ENCODE measurements around the gene NEIL3. TPM values are rescaled to one million over a fixed set of nuclear protein-coding genes. Genes with fewer than 3 reads are reported as not detected.
A peak's percentile ranks its signal among the peaks of the same experiment; 100 is the strongest.

NEIL3 gene
- total RNA-seq: 10 to 100 TPM; 26.4 to 29.2 TPM

DNA sequence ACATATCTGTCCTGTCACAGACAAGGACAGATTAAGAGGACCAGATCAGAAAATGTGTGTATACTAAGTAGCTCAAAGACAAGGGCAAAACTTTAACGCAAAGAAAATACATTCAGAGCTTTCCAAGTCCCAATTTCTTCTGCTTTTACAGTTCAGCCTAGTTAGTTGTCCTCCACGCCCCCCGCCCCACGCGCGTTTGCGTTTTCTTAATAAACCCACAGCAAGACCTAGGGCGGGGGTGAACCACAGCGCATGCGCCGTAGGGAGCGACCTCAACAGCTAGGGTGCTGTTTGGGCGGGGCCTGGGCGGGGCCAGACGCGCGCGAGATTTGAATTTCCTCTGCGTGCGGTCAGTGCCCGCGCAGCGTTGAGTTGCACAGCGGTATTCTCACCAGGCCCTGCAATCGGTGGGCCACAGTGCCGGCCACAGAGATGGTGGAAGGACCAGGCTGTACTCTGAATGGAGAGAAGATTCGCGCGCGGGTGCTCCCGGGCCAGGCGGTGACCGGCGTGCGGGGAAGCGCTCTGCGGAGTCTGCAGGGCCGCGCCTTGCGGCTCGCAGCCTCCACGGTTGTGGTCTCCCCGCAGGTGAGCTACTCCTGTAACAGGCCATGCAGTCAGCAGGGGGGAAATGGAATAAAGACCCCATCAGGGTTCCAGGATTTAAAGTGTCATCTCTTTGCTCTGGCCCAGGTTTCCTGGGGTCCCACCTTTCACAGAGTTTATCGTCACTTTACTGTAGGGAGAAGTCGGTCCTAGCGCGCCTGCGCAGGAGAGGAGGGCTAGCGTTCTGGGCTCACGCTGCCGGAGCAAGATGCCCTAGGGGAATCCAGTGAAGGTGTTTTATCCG, at the start of gene NEIL3:
Gene NEIL3, plus strand, starts transcription at position 353 of the 850 bp plus-strand sequence. Its CDS starts 80 bp downstream, at position 433.
- Mint-ChIP-seq H3K4me1 (ENCODE audit: low read depth) (peaks cover 52% of the 10 kb centered on the region), H3K27ac (peak within 1 kb of the TSS; percentile 90), H3K9me3 (no peaks in the 10 kb centered on the region), H3K4me3 (peak within 1 kb of the TSS; percentile 95 to 98), H3K27me3 (ENCODE audit: low read depth) (no peaks in the 10 kb centered on the region), H3K36me3 (ENCODE audit: insufficient read depth in 2 of 2) (peaks cover 2% of the 10 kb centered on the region in 2 donors)
- DNase-seq (peak; percentile 91), ATAC-seq (replicated peaks in 1 of 2) (peak; percentile 84 to 86)

GRCh38 chr4:177263818-177264217, 45.9 kb upstream of the NEIL3 start:
- H3K4me3 Mint-ChIP-seq: no peak overlapping the region
- H3K9me3 Mint-ChIP-seq: no peaks in the 10 kb centered on the region
- no peak overlapping the region for H3K27ac Mint-ChIP-seq
- no peak for DNase-seq
- no peak for ATAC-seq (replicated peaks in 1 of 2)
- H3K27me3 Mint-ChIP-seq (ENCODE audit: low read depth): peaks cover 9% of the 10 kb centered on the region
- no peaks in the 10 kb centered on the region for H3K4me1 Mint-ChIP-seq (ENCODE audit: low read depth)
- no peaks in the 10 kb centered on the region for H3K36me3 Mint-ChIP-seq (ENCODE audit: insufficient read depth in 2 of 2)

DNA sequence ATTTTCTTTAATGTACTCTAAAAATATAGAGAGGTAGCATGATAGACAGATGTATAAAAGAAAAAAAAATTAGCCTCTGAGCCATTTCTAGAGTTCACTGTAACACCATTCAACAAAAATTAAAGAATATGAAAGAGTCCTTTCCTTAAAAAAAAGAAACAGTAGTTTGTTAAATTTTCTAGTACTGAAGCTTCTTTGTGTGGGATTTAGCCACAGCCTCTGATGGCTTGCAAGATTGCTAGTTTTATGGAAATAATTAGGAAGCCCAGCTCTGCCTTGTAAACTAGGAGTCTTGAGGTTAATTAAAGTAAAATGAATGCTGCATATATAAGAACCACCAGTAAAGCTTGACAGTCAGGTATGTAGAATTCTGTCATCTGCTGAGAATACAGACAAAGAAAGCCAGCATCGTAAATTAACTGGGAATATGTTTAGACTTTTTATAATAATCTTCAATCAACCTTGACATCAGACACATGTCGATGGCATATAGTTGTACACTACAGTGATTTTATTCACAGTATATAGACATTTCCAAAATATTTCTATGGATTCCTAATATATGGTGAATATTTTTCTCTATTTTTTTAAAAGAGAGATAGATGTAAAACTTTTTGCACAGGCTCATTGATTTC, 44.8 kb upstream of the NEIL3 start:
- no peaks in the 10 kb centered on the region for H3K36me3 Mint-ChIP-seq (ENCODE audit: insufficient read depth in 2 of 2)
- no peaks in the 10 kb centered on the region for H3K9me3 Mint-ChIP-seq
- ATAC-seq (replicated peaks in 1 of 2) (no peak), DNase-seq (no peak)
- H3K4me1 Mint-ChIP-seq (ENCODE audit: low read depth): no peaks in the 10 kb centered on the region
- no peak overlapping the region for H3K27ac Mint-ChIP-seq
- no peak overlapping the region for H3K4me3 Mint-ChIP-seq
- peaks cover 4% of the 10 kb centered on the region for H3K27me3 Mint-ChIP-seq (ENCODE audit: low read depth)

- Mint-ChIP-seq H3K27me3 (ENCODE audit: low read depth) (no peaks in the 10 kb centered on the region), H3K4me3 (no peak overlapping the region), H3K36me3 (ENCODE audit: insufficient read depth in 2 of 2) (no peaks in the 10 kb centered on the region), H3K27ac (no peak overlapping the region), H3K4me1 (ENCODE audit: low read depth) (no peaks in the 10 kb centered on the region), H3K9me3 (no peaks in the 10 kb centered on the region)
- no peak for DNase-seq
- no peak for ATAC-seq (replicated peaks in 1 of 2)
Observed at GRCh38 chr4:177265729-177266128, 43.9 kb upstream of the NEIL3 start.

GRCh38 chr4:177266506-177266905, 43.2 kb upstream of the NEIL3 start:
- H3K9me3 Mint-ChIP-seq: no peaks in the 10 kb centered on the region
- no peaks in the 10 kb centered on the region for H3K4me1 Mint-ChIP-seq (ENCODE audit: low read depth)
- DNase-seq (no peak), ATAC-seq (replicated peaks in 1 of 2) (no peak)
- H3K27ac Mint-ChIP-seq: no peak overlapping the region
- H3K27me3 Mint-ChIP-seq (ENCODE audit: low read depth): no peaks in the 10 kb centered on the region
- no peaks in the 10 kb centered on the region for H3K36me3 Mint-ChIP-seq (ENCODE audit: insufficient read depth in 2 of 2)
- no peak overlapping the region for H3K4me3 Mint-ChIP-seq

- Mint-ChIP-seq H3K36me3 (ENCODE audit: insufficient read depth in 2 of 2) (no peaks in the 10 kb centered on the region), H3K27me3 (ENCODE audit: low read depth) (no peaks in the 10 kb centered on the region), H3K4me3 (no peak overlapping the region), H3K9me3 (no peaks in the 10 kb centered on the region), H3K27ac (no peak overlapping the region), H3K4me1 (ENCODE audit: low read depth) (no peaks in the 10 kb centered on the region)
- ATAC-seq (replicated peaks in 1 of 2): no peak
- no peak for DNase-seq
Observed at GRCh38 chr4:177267911-177268310, 41.8 kb upstream of the NEIL3 start.

GRCh38 chr4:177271091-177271490, 38.6 kb upstream of the NEIL3 start:
- Mint-ChIP-seq H3K27ac (no peak overlapping the region), H3K36me3 (ENCODE audit: insufficient read depth in 2 of 2) (no peaks in the 10 kb centered on the region), H3K4me3 (no peak overlapping the region), H3K9me3 (no peaks in the 10 kb centered on the region), H3K27me3 (ENCODE audit: low read depth) (no peaks in the 10 kb centered on the region), H3K4me1 (ENCODE audit: low read depth) (no peaks in the 10 kb centered on the region)
- DNase-seq (no peak), ATAC-seq (replicated peaks in 1 of 2) (no peak)

DNA sequence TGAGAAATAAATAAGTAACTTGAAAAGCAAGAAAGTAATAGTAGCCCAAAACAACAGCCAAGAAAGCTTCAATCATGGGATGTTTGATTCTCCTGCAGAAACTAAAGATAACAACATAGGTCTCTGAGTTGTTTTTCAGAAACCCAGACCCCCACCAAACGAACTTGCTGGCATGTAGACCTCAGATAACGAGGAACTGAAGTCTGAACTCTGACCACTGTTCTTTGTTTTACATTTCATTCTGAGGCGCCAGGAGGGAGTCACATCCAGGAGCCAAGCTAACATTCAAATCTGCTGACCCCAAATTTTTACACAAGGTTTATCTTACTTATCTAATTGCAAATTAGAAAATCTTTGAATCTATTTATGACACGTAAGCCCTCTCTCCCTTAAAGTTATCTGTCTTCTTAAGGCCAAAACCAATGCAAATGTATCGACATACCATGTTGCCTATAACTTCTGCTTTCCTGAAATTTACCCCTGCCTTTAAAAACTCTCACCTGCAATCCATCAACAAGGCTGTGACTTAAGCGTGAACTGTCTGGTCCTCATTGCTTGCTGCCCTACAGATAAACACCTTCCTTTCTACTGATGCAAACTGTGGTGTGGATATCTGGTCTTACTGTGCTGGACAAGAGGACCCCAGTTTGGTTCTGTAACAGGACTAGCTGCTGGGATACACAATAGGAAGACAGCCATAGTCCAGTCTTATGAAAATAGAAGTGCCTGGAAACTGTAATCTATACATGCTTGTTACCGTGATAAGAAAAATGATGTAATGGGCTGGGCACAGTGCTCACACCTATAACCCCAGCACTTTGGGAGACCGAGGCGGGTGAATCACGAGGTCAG, 37.5 kb upstream of the NEIL3 start:
- no peaks in the 10 kb centered on the region for H3K9me3 Mint-ChIP-seq
- DNase-seq (no peak), ATAC-seq (replicated peaks in 1 of 2) (no peak)
- H3K36me3 Mint-ChIP-seq (ENCODE audit: insufficient read depth in 2 of 2): no peaks in the 10 kb centered on the region
- H3K4me3 Mint-ChIP-seq: no peak overlapping the region
- H3K4me1 Mint-ChIP-seq (ENCODE audit: low read depth): no peaks in the 10 kb centered on the region
- H3K27ac Mint-ChIP-seq: no peak overlapping the region
- no peaks in the 10 kb centered on the region for H3K27me3 Mint-ChIP-seq (ENCODE audit: low read depth)

- H3K4me3 Mint-ChIP-seq: no peak overlapping the region
- no peaks in the 10 kb centered on the region for H3K4me1 Mint-ChIP-seq (ENCODE audit: low read depth)
- H3K9me3 Mint-ChIP-seq: peaks cover 0 to 4% of the 10 kb centered on the region in 2 donors
- no peak for ATAC-seq (replicated peaks in 1 of 2)
- no peaks in the 10 kb centered on the region for H3K27me3 Mint-ChIP-seq (ENCODE audit: low read depth)
- H3K36me3 Mint-ChIP-seq (ENCODE audit: insufficient read depth in 2 of 2): no peaks in the 10 kb centered on the region
- DNase-seq: no peak
- H3K27ac Mint-ChIP-seq: no peak overlapping the region
Observed at GRCh38 chr4:177275999-177276398, 33.7 kb upstream of the NEIL3 start.

GRCh38 chr4:177281351-177281909, 28.2 kb upstream of the NEIL3 start:
- ATAC-seq (replicated peaks in 1 of 2) (no peak), DNase-seq (no peak)
- peaks cover 8% of the 10 kb centered on the region for H3K4me1 Mint-ChIP-seq (ENCODE audit: low read depth)
- H3K9me3 Mint-ChIP-seq: peaks cover 0 to 4% of the 10 kb centered on the region in 2 donors
- H3K27me3 Mint-ChIP-seq (ENCODE audit: low read depth): no peaks in the 10 kb centered on the region
- H3K27ac Mint-ChIP-seq: no peak overlapping the region
- no peak overlapping the region for H3K4me3 Mint-ChIP-seq
- no peaks in the 10 kb centered on the region for H3K36me3 Mint-ChIP-seq (ENCODE audit: insufficient read depth in 2 of 2)

GRCh38 chr4:177282284-177282835, 27.3 kb upstream of the NEIL3 start:
- Mint-ChIP-seq H3K4me3 (no peak overlapping the region), H3K36me3 (ENCODE audit: insufficient read depth in 2 of 2) (no peaks in the 10 kb centered on the region), H3K9me3 (peaks cover 0 to 4% of the 10 kb centered on the region in 2 donors), H3K27ac (no peak overlapping the region), H3K4me1 (ENCODE audit: low read depth) (peaks cover 8% of the 10 kb centered on the region), H3K27me3 (ENCODE audit: low read depth) (no peaks in the 10 kb centered on the region)
- ATAC-seq (replicated peaks in 1 of 2) (no peak), DNase-seq (no peak)

GRCh38 chr4:177283167-177283566, 26.5 kb upstream of the NEIL3 start:
- peaks cover 0 to 4% of the 10 kb centered on the region in 2 donors for H3K9me3 Mint-ChIP-seq
- ATAC-seq (replicated peaks in 1 of 2) (no peak), DNase-seq (no peak)
- H3K4me3 Mint-ChIP-seq: no peak overlapping the region
- H3K36me3 Mint-ChIP-seq (ENCODE audit: insufficient read depth in 2 of 2): no peaks in the 10 kb centered on the region
- H3K4me1 Mint-ChIP-seq (ENCODE audit: low read depth): peaks cover 8% of the 10 kb centered on the region
- no peaks in the 10 kb centered on the region for H3K27me3 Mint-ChIP-seq (ENCODE audit: low read depth)
- no peak overlapping the region for H3K27ac Mint-ChIP-seq
